HCT116 (cell line): ENCODE measurements around the gene CASZ1. TPM values are rescaled to one million over a fixed set of nuclear protein-coding genes. Genes with fewer than 3 reads are reported as not detected.

Source experiments
- ATAC-seq: fragments of 200-7000 bp; cut with Tn5 transposase; 2 replicates; pipeline ENCODE4 v1.9.1; 2020; ENCODE audit warnings: mild to moderate bottlenecking, moderate library complexity
- BruUV-seq: library from RNA; stranded (reverse); fragments of 400-500 nt; replicated peaks from 2 replicates; lab custom pipeline; 2021; lab: Mats Ljungman, UMichigan
- CTCF ChIA-PET: fragments of 300-600 bp; sonication (Branson Sonifier 250); formaldehyde crosslinking; loops from one replicate; lab custom pipeline; 2021; ENCODE audit warnings: antibody characterized with exemption; lab: Charles Lee
- POLR2A ChIA-PET: fragments of 300-600, 350-600 bp; sonication (Branson Sonifier 250); formaldehyde crosslinking; loops from one replicate; lab custom pipeline; 2021; ENCODE audit warnings: antibody characterized with exemption; lab: Charles Lee
- RAD21 ChIA-PET, 2 experiments: fragments of 300-600 bp; sonication (Branson Sonifier 250); formaldehyde crosslinking; loops; one replicate each; lab custom pipeline; 2023; ENCODE audit warnings: low total read pairs in 2 of 2; ENCODE audit not compliant: uncharacterized antibody in 2 of 2, unreplicated experiment in 2 of 2, low non-redundant PET in 1 of 2; lab: Charles Lee
- DNase-seq: peaks from one replicate; pipeline ENCODE4 v3.0.0-alpha.2; 2010; ENCODE audit warnings: low read depth, low spot score
- H2AFZ ChIP-seq: fragments of 200-600 bp; shearing (Covaris generic), sonication (generic); 2 replicates; pipeline ENCODE4 v1.6.1; 2017; ENCODE audit warnings: low read depth, mixed run types, mixed read lengths, antibody characterized with exemption, low read length; ENCODE audit not compliant: poor library complexity, severe bottlenecking
- H3K27ac ChIP-seq: 2 replicates; pipeline ENCODE4 v1.5.1; 2012; ENCODE audit warnings: low read depth, low read length
- H3K27me3 ChIP-seq: fragments of 200-600 bp; sonication (generic); 2 replicates; pipeline ENCODE4 v1.6.1; 2016; ENCODE audit warnings: mixed run types, low read length, mixed read lengths; ENCODE audit not compliant: insufficient read depth
- H3K36me3 ChIP-seq, 2 experiments: fragments of 200-500 bp in 1 of 2; fragments of 200-600 bp in 1 of 2; sonication (Bioruptor generic) in 1 of 2; sonication (generic) in 1 of 2; 2 replicates each; pipeline versions ENCODE4 v1.5.1 to v1.6.1; 2014 to 2016; ENCODE audit warnings: low read length in 2 of 2, inconsistent platforms in 1 of 2, mixed read lengths in 1 of 2, mixed run types in 1 of 2; ENCODE audit not compliant: insufficient read depth in 2 of 2, control insufficient read depth in 1 of 2
- H3K4me1 ChIP-seq, 2 experiments: fragments of 200-600 bp in 1 of 2; sonication (generic) in 1 of 2; 2 replicates each; pipeline versions ENCODE4 v1.5.1 to v1.6.1; 2012 to 2017; ENCODE audit warnings: low read length in 2 of 2, inconsistent platforms in 1 of 2, mild to moderate bottlenecking in 1 of 2, mixed read lengths in 1 of 2, mixed run types in 1 of 2, moderate library complexity in 1 of 2; ENCODE audit not compliant: insufficient read depth in 2 of 2, control insufficient read depth in 1 of 2
- H3K4me2 ChIP-seq: fragments of 200-600 bp; sonication (generic); 2 replicates; pipeline ENCODE4 v1.6.1; 2017; ENCODE audit warnings: mixed run types, low read length, mixed read lengths
- H3K4me3 ChIP-seq, 2 experiments: fragments of 200-600 bp in 1 of 2; sonication (generic) in 1 of 2; replicated peaks in 1 of 2; 2 replicates each; pipeline ENCODE4 v1.5.1; 2011 to 2016; ENCODE audit warnings: low read length in 2 of 2, control low read depth in 1 of 2, low read depth in 1 of 2, mild to moderate bottlenecking in 1 of 2, mixed read lengths in 1 of 2, mixed run types in 1 of 2
- H3K79me2 ChIP-seq: fragments of 200-600 bp; sonication (generic); 2 replicates; pipeline ENCODE4 v1.6.1; 2017; ENCODE audit warnings: mild to moderate bottlenecking, mixed run types, low read length, moderate library complexity, mixed read lengths; ENCODE audit not compliant: insufficient read depth
- H3K9ac ChIP-seq: fragments of 200-600 bp; sonication (generic); 2 replicates; pipeline ENCODE4 v1.6.1; 2016; ENCODE audit warnings: low read length, mixed read lengths
- H3K9me2 ChIP-seq: fragments of 200-600 bp; sonication (generic), shearing (Covaris generic); 2 replicates; pipeline ENCODE4 v1.6.1; 2017; ENCODE audit warnings: mixed run types, mild to moderate bottlenecking, moderate library complexity; ENCODE audit not compliant: insufficient read depth
- H3K9me3 ChIP-seq, 2 experiments: fragments of 200-500 bp in 1 of 2; fragments of 200-600 bp in 1 of 2; sonication (Bioruptor generic) in 1 of 2; sonication (generic) in 1 of 2; 2 replicates each; pipeline ENCODE4 v1.6.1; 2014 to 2017; ENCODE audit warnings: low read length in 2 of 2, mixed read lengths in 2 of 2, inconsistent platforms in 1 of 2, low read depth in 1 of 2, mild to moderate bottlenecking in 1 of 2, mixed run types in 1 of 2, moderate library complexity in 1 of 2; ENCODE audit not compliant: control insufficient read depth in 1 of 2, insufficient read depth in 1 of 2
- H4K20me1 ChIP-seq: fragments of 200-600 bp; sonication (generic), shearing (Covaris generic); 2 replicates; pipeline ENCODE4 v1.6.1; 2017; ENCODE audit warnings: mixed run types, mild to moderate bottlenecking, moderate library complexity; ENCODE audit not compliant: insufficient read depth
- CBX3 ChIP-seq: IDR thresholded peaks from 2 replicates; pipeline ENCODE4 v1.6.1; 2012; ENCODE audit warnings: low read depth
- CEBPB ChIP-seq: IDR thresholded peaks from 2 replicates; pipeline ENCODE4 v1.6.1; 2012; ENCODE audit warnings: low read depth
- EZH2 ChIP-seq: fragments of 200-600 bp; sonication (generic); IDR thresholded peaks from 2 replicates; pipeline ENCODE4 v1.6.1; 2017; ENCODE audit warnings: antibody characterized with exemption, mixed run types
- POLR2A ChIP-seq: IDR thresholded peaks from 2 replicates; pipeline ENCODE4 v1.7.0; 2011; ENCODE audit warnings: borderline replicate concordance; ENCODE audit not compliant: insufficient read depth, insufficient read length; ENCODE audit errors: extremely low read depth
- TCF7L2 ChIP-seq: IDR thresholded peaks from 2 replicates; pipeline ENCODE4 v1.7.0; 2011; ENCODE audit warnings: borderline replicate concordance, inconsistent platforms; ENCODE audit not compliant: insufficient read depth, insufficient read length; ENCODE audit errors: extremely low read depth
- intact Hi-C: fragments of 100-400 bp; cut with micrococcal nuclease; formaldehyde crosslinking; loops from 2 replicates; pipeline ENCODE4 v1.10.0; 2022
- total RNA-seq: library from RNA; stranded (reverse); gene quantifications from one replicate; pipeline ENCODE4 v1.2.1, GENCODE V29; 2021; ENCODE audit not compliant: unreplicated experiment
- TF ChIP-seq, protein P1 (sequence below): IDR thresholded peaks from 2 replicates; pipeline ENCODE4 v1.6.1; 2011; ENCODE audit warnings: mild to moderate bottlenecking, low read length, moderate library complexity; ENCODE audit not compliant: insufficient replicate concordance; ENCODE audit errors: extremely low read depth
- TF ChIP-seq, protein P2 (sequence below), 3 experiments: fragments of 200-600 bp in 1 of 3; sonication (generic) in 1 of 3; IDR thresholded peaks in 2 of 3; conservative IDR thresholded peaks in 1 of 3; 2 replicates each; pipeline ENCODE4 v1.5.1; 2012 to 2017; ENCODE audit warnings: low read depth in 2 of 3, low read length in 2 of 3, antibody characterized with exemption in 1 of 3, borderline replicate concordance in 1 of 3, control low read depth in 1 of 3, mild to moderate bottlenecking in 1 of 3, mixed read lengths in 1 of 3, mixed run types in 1 of 3, moderate library complexity in 1 of 3; ENCODE audit not compliant: insufficient read depth in 1 of 3
- TF ChIP-seq, protein P3 (sequence below): IDR thresholded peaks from 2 replicates; pipeline ENCODE4 v1.6.1; 2012

CASZ1 gene
- total RNA-seq, 1 experiment from 2014 or later, result 7.7 TPM

DNA sequence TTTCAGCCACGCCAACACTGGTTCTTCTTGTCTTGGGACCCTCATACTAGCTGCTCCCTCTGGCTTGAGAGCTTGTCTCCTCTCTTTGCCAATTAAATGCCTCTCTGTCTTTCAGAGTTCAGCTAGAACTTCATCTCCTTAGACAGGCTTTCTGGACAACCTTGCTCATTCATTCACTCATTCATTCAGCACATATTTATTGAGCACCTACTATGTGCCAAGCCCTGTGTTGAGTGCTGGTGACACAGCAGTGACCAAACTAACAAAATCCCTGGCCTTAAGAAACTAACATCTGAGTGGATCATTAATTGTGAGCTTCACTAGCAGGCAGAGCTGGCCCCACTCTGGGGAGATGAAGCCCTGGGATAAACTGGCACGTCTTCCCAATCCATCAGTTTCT, 24.9 kb upstream of the CASZ1 start:
- Histone ChIP-seq H3K27me3 (no peaks in the 10 kb centered on the region), H3K9me2 (no peaks in the 10 kb centered on the region), H2AFZ (no peak overlapping the region), H3K27ac (no peak overlapping the region), H3K4me1 (peaks cover 5 to 14% of the 10 kb centered on the region in 2 experiments), H3K9me3 (no peaks in the 10 kb centered on the region), H3K9ac (no peak overlapping the region), H3K4me3 (no peak overlapping the region), H4K20me1 (no peaks in the 10 kb centered on the region), H3K79me2 (no peaks in the 10 kb centered on the region), H3K36me3 (no peaks in the 10 kb centered on the region), H3K4me2 (no peak overlapping the region)
- ChIA-PET CTCF (no interaction called here), POLR2A (interaction anchor here (1.2 kb wide), 1 partner anchor 17 kb away, joined by 3 read pairs; no protein-coding TSS in a partner anchor), RAD21 (no interaction called here)
- ATAC-seq, result no peak
- intact Hi-C loops, result no loop called here
- no TSS peak for BruUV-seq
- no peak for DNase-seq
- TF ChIP-seq CBX3 (no peak), TCF7L2 (no peak), EZH2 (no peak), CEBPB (no peak), POLR2A (no peak)
- TF ChIP-seq, protein P1, sequence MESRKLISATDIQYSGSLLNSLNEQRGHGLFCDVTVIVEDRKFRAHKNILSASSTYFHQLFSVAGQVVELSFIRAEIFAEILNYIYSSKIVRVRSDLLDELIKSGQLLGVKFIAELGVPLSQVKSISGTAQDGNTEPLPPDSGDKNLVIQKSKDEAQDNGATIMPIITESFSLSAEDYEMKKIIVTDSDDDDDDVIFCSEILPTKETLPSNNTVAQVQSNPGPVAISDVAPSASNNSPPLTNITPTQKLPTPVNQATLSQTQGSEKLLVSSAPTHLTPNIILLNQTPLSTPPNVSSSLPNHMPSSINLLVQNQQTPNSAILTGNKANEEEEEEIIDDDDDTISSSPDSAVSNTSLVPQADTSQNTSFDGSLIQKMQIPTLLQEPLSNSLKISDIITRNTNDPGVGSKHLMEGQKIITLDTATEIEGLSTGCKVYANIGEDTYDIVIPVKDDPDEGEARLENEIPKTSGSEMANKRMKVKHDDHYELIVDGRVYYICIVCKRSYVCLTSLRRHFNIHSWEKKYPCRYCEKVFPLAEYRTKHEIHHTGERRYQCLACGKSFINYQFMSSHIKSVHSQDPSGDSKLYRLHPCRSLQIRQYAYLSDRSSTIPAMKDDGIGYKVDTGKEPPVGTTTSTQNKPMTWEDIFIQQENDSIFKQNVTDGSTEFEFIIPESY, result no peak
- TF ChIP-seq, protein P2, sequence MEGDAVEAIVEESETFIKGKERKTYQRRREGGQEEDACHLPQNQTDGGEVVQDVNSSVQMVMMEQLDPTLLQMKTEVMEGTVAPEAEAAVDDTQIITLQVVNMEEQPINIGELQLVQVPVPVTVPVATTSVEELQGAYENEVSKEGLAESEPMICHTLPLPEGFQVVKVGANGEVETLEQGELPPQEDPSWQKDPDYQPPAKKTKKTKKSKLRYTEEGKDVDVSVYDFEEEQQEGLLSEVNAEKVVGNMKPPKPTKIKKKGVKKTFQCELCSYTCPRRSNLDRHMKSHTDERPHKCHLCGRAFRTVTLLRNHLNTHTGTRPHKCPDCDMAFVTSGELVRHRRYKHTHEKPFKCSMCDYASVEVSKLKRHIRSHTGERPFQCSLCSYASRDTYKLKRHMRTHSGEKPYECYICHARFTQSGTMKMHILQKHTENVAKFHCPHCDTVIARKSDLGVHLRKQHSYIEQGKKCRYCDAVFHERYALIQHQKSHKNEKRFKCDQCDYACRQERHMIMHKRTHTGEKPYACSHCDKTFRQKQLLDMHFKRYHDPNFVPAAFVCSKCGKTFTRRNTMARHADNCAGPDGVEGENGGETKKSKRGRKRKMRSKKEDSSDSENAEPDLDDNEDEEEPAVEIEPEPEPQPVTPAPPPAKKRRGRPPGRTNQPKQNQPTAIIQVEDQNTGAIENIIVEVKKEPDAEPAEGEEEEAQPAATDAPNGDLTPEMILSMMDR (IDR thresholded peaks at IDR 0.05 in 2 of 3, conservative IDR thresholded peaks at IDR 0.05 in 1 of 3; ENCODE audit: borderline replicate concordance in 1 of 3, insufficient read depth in 1 of 3, low read depth in 2 of 3, low read length in 2 of 3), result no peak
- TF ChIP-seq, protein P3, sequence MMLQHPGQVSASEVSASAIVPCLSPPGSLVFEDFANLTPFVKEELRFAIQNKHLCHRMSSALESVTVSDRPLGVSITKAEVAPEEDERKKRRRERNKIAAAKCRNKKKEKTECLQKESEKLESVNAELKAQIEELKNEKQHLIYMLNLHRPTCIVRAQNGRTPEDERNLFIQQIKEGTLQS, result no peak
